Jurkat, Clone E6-1 (cell line): Measurements from ENCODE around the gene GPAT3. TPM values are rescaled to one million over a fixed set of nuclear protein-coding genes. Genes with fewer than 3 reads are reported as not detected.
"Not testable (repeated sequence)": the region's sequence is repeated elsewhere in the genome, so short reads cannot be mapped to it uniquely, and the experiment has no call there.

ENCODE experiments used
- DNase-seq: peaks from one replicate; pipeline ENCODE4 v3.0.0-alpha.2; 2011; ENCODE audit warnings: low read depth, low spot score
- H3K4me3 ChIP-seq: 2 replicates; pipeline ENCODE4 v1.5.1; 2011; ENCODE audit warnings: mild to moderate bottlenecking, low read length, control low read depth, moderate library complexity
- polyA plus RNA-seq: library from polyadenylated mRNA; unstranded; fragments of >200 nt; gene quantifications from one replicate; pipeline ENCODE4 v1.2.1, GENCODE V29; 2012; ENCODE audit warnings: missing spikeins; ENCODE audit not compliant: insufficient read length, insufficient read depth

Gene GPAT3
- 9.4 TPM for polyA plus RNA-seq

- H3K4me3 ChIP-seq: peak within 1 kb of the TSS; percentile 68
These were observed at the start of gene GPAT3 for GRCh38 chr4:83535520-83536361. TSS of gene GPAT3 (plus strand) at chr4:83536108. CDS start at chr4:83536623, 515 bp downstream.

GRCh38 chr4:83486457-83487129 is 49.3 kb upstream of the GPAT3 start:
- no peak for DNase-seq
- H3K4me3 ChIP-seq: no peak overlapping the region

More at GRCh38 chr4:83535520-83536361, at the start of gene GPAT3:
- DNase-seq: peak; percentile 42

- no peak overlapping the region for H3K4me3 ChIP-seq
- DNase-seq: no peak
These were observed 46.1 kb upstream of the GPAT3 start for GRCh38 chr4:83489711-83490326.

- no peak overlapping the region for H3K4me3 ChIP-seq
These were observed 44.9 kb upstream of the GPAT3 start for GRCh38 chr4:83490876-83491450.

GRCh38 chr4:83496085-83496917 is 39.6 kb upstream of the GPAT3 start:
- H3K4me3 ChIP-seq, DNase-seq: not testable (repeated sequence)

More at GRCh38 chr4:83490876-83491450, 44.9 kb upstream of the GPAT3 start:
- DNase-seq: peak; percentile 21

- H3K4me3 ChIP-seq: no peak overlapping the region
- no peak for DNase-seq
These were observed 37.7 kb upstream of the GPAT3 start for GRCh38 chr4:83498187-83498586.

- DNase-seq, H3K4me3 ChIP-seq: not testable (repeated sequence)
These were observed 34.2 kb upstream of the GPAT3 start for GRCh38 chr4:83501671-83502070.

- DNase-seq: peak; percentile 14
- no peak overlapping the region for H3K4me3 ChIP-seq
These were observed 31.9 kb upstream of the GPAT3 start for GRCh38 chr4:83503974-83504373.

- H3K4me3 ChIP-seq: no peak overlapping the region
- DNase-seq: no peak
These were observed 31.4 kb upstream of the GPAT3 start for GRCh38 chr4:83504503-83504902.

GRCh38 chr4:83504996-83505395 is 30.9 kb upstream of the GPAT3 start:
- no peak overlapping the region for H3K4me3 ChIP-seq
- DNase-seq: no peak

- DNase-seq: peak; percentile 51
- not testable (repeated sequence) for H3K4me3 ChIP-seq
These were observed 26.7 kb upstream of the GPAT3 start for GRCh38 chr4:83509156-83509585.

GRCh38 chr4:83510442-83510841 is 25.5 kb upstream of the GPAT3 start:
- H3K4me3 ChIP-seq: no peak overlapping the region
- DNase-seq: no peak

- no peak for DNase-seq
- H3K4me3 ChIP-seq: no peak overlapping the region
These were observed 19.7 kb upstream of the GPAT3 start for GRCh38 chr4:83516042-83516772.

GRCh38 chr4:83522239-83522638 is 13.7 kb upstream of the GPAT3 start:
- H3K4me3 ChIP-seq: no peak overlapping the region
- DNase-seq: no peak

- DNase-seq: no peak
- H3K4me3 ChIP-seq: no peak overlapping the region
These were observed 8.2 kb upstream of the GPAT3 start for GRCh38 chr4:83527671-83528070.

GRCh38 chr4:83536362-83537272 is 709 bp downstream of the GPAT3 start:
- H3K4me3 ChIP-seq: peak overlapping the region; percentile 68
- no peak for DNase-seq

GRCh38 chr4:83542225-83542624 is 6.3 kb downstream of the GPAT3 start:
- no peak for DNase-seq
- no peak overlapping the region for H3K4me3 ChIP-seq
